K562 (cell line): ENCODE data around the gene DDX39A. TPM values are rescaled to one million over a fixed set of nuclear protein-coding genes. Genes with fewer than 3 reads are reported as not detected.
A peak's percentile ranks its signal among the peaks of the same experiment; 100 is the strongest.

Experiments used
- ELK3 ChIP-seq: fragments of 450-650 bp; formaldehyde crosslinking; IDR thresholded peaks from 2 replicates; pipeline ENCODE4 v1.4.0; 2020; ENCODE audit warnings: mild to moderate bottlenecking
- MAX ChIP-seq: sonication (generic); formaldehyde crosslinking; IDR thresholded peaks from 2 replicates; pipeline ENCODE4 v1.9.0; 2022; ENCODE audit warnings: mild to moderate bottlenecking, missing genetic modification reagents
- MEIS2 ChIP-seq: fragments of 450-650 bp; IDR thresholded peaks from 2 replicates; pipeline ENCODE4 v1.6.1; 2014; ENCODE audit warnings: mild to moderate bottlenecking; ENCODE audit not compliant: partially characterized antibody
- NFXL1 ChIP-seq: fragments of 450-650 bp; formaldehyde crosslinking; IDR thresholded peaks from 2 replicates; pipeline ENCODE4 v1.4.0; 2021; ENCODE audit warnings: mild to moderate bottlenecking
- RFX7 ChIP-seq: fragments of 250-450 bp; sonication (Bioruptor Pico); IDR thresholded peaks from 2 replicates; pipeline ENCODE4 v1.5.1; 2021; ENCODE audit warnings: mild to moderate bottlenecking
- TAF1 ChIP-seq: IDR thresholded peaks from 2 replicates; pipeline ENCODE4 v1.6.1; 2011; ENCODE audit warnings: mild to moderate bottlenecking, low read length, moderate library complexity; ENCODE audit not compliant: insufficient read depth, control insufficient read depth, severe bottlenecking; ENCODE audit errors: extremely low read depth
- TFAM ChIP-seq: fragments of 250-450 bp; sonication (Bioruptor Pico); conservative IDR thresholded peaks from 2 replicates; pipeline ENCODE4 v1.5.0; 2021; ENCODE audit warnings: mild to moderate bottlenecking, moderate library complexity
- TOE1 ChIP-seq, 2 experiments: fragments of 450-650 bp in 1 of 2; sonication (generic) in 1 of 2; formaldehyde crosslinking in 1 of 2; IDR thresholded peaks; 2 replicates each; pipeline versions ENCODE4 v1.7.1 to v1.8.0; 2016 to 2022; ENCODE audit warnings: borderline replicate concordance in 2 of 2, mild to moderate bottlenecking in 2 of 2, antibody characterized with exemption in 1 of 2, inconsistent platforms in 1 of 2, low read depth in 1 of 2, missing genetic modification reagents in 1 of 2, moderate library complexity in 1 of 2
- VEZF1 ChIP-seq: fragments of 200-800 bp; sonication (Bioruptor generic); IDR thresholded peaks from 2 replicates; pipeline ENCODE4 v1.6.1; 2017; ENCODE audit warnings: missing genetic modification characterization, missing compliant biosample characterization
- ZBTB40 ChIP-seq, 2 experiments: fragments of 450-650 bp in 1 of 2; sonication (generic) in 1 of 2; formaldehyde crosslinking in 1 of 2; IDR thresholded peaks; 2 replicates each; pipeline versions ENCODE4 v1.7.1 to v1.9.0; 2016 to 2022; ENCODE audit warnings: inconsistent platforms in 1 of 2, mild to moderate bottlenecking in 1 of 2, missing genetic modification reagents in 1 of 2
- polyA plus RNA-seq, 8 experiments: library from polyadenylated mRNA; depleted of rRNA in 4 of 8; stranded (reverse) in 5 of 8; unstranded in 3 of 8; fragments of >200 nt; fragmentation: Nextera tagmentation in 2 of 8; fragmentation: Illumina TruSeq in 1 of 8; extraction: Ambion mirVana in 2 of 8; extraction: Trizol in 1 of 8; gene quantifications; 2 replicates each; pipeline versions ENCODE4 v1.2.1 to v1.2.3, GENCODE V29; 2011 to 2014; ENCODE audit warnings: inconsistent platforms in 1 of 8, missing spikeins in 1 of 8
- total RNA-seq, 7 experiments: library from RNA; depleted of rRNA in 6 of 7; stranded (reverse); fragments of >200 nt in 6 of 7; fragmentation: Illumina TruSeq in 2 of 7; extraction: Trizol in 2 of 7; gene quantifications; 2 replicates each; pipeline versions ENCODE4 v1.2.1 to v1.2.3, GENCODE V29; 2011 to 2021; ENCODE audit warnings: low replicate concordance in 1 of 7

DDX39A gene
- total and polyA plus RNA-seq, 9 of the 15 experiments (the other 6 are each of a cell fraction or from before 2014, with no cell fraction given): 90.3 to 250 (median 188) TPM

GRCh38 chr19:14369399-14370168 lies 49.6 kb downstream of the DDX39A start (continued):
- TF ChIP-seq ZBTB40 (IDR thresholded peaks at IDR 0.05): 0 out of 2 replicates have a peak, but pooled peaks have one; percentile 17
- TF ChIP-seq ZBTB40 (CRISPR knock-in tag; IDR thresholded peaks at IDR 0.05): no peak
- TF ChIP-seq MEIS2: peak; percentile 19
- no peak for TF ChIP-seq TOE1 (IDR thresholded peaks at IDR 0.05; ENCODE audit: borderline replicate concordance)
- no peak for TF ChIP-seq TOE1 (CRISPR knock-in tag; IDR thresholded peaks at IDR 0.05; ENCODE audit: borderline replicate concordance, low read depth)
- TF ChIP-seq ELK3 (CRISPR knock-in tag): no peak
- TF ChIP-seq RFX7: no peak
- TF ChIP-seq NFXL1 (CRISPR knock-in tag): 0 out of 2 replicates have a peak, but pooled peaks have one; percentile 44
- TF ChIP-seq MAX (CRISPR knock-in tag): peak; percentile 52; the same call in 1 of the 2 replicates
- no peak for TF ChIP-seq TFAM (CRISPR knock-in tag)
- no peak for TF ChIP-seq TAF1
- TF ChIP-seq VEZF1 (CRISPR knock-in tag): 0 out of 2 replicates have a peak, but pooled peaks have one; percentile 30
